NCI-H2029 (cell line): ENCODE measurements around the gene ATP2B3.

ENCODE experiments used
- DNase-seq: peaks from one replicate; lab custom pipeline; 2025; lab: John Stamatoyannopoulos, UW

ATP2B3 gene

GRCh38 chrX:153507484-153508178, 9.8 kb upstream of the ATP2B3 start:
- peak; percentile 62 for DNase-seq

GRCh38 chrX:153509592-153509991, 7.8 kb upstream of the ATP2B3 start:
- no peak for DNase-seq

- no peak for DNase-seq
These were observed 7.1 kb upstream of the ATP2B3 start for GRCh38 chrX:153510383-153510782.

- DNase-seq, result no peak
These were observed 5.5 kb upstream of the ATP2B3 start for GRCh38 chrX:153511784-153512500.

- no peak for DNase-seq
These were observed 4.9 kb upstream of the ATP2B3 start for GRCh38 chrX:153512501-153512893.

- no peak for DNase-seq
These were observed 4.2 kb upstream of the ATP2B3 start for GRCh38 chrX:153513265-153513664.

- DNase-seq, result no peak
These were observed 3.2 kb upstream of the ATP2B3 start for GRCh38 chrX:153514259-153514658.

- DNase-seq, result no peak
These were observed 2.0 kb upstream of the ATP2B3 start for GRCh38 chrX:153515435-153515834.

- no peak for DNase-seq
These were observed 1.4 kb upstream of the ATP2B3 start for GRCh38 chrX:153516073-153516472.

GRCh38 chrX:153517946-153518834, 748 bp downstream of the ATP2B3 start:
- no peak for DNase-seq

GRCh38 chrX:153519569-153520286, 2.3 kb downstream of the ATP2B3 start:
- DNase-seq, result no peak

GRCh38 chrX:153520287-153520917, 3.0 kb downstream of the ATP2B3 start:
- DNase-seq, result no peak

- no peak for DNase-seq
These were observed 3.6 kb downstream of the ATP2B3 start for GRCh38 chrX:153521034-153521433.

GRCh38 chrX:153522259-153522658, 4.8 kb downstream of the ATP2B3 start:
- no peak for DNase-seq

GRCh38 chrX:153523269-153523668, 5.8 kb downstream of the ATP2B3 start:
- DNase-seq, result no peak

- no peak for DNase-seq
These were observed 6.8 kb downstream of the ATP2B3 start for GRCh38 chrX:153524234-153524633.

GRCh38 chrX:153525451-153525850, 8.0 kb downstream of the ATP2B3 start:
- no peak for DNase-seq

GRCh38 chrX:153526042-153526441, 8.6 kb downstream of the ATP2B3 start:
- no peak for DNase-seq

- no peak for DNase-seq
These were observed 9.4 kb downstream of the ATP2B3 start for GRCh38 chrX:153526801-153527200.

GRCh38 chrX:153527208-153527607, 9.8 kb downstream of the ATP2B3 start:
- DNase-seq, result no peak

- no peak for DNase-seq
These were observed 13.1 kb downstream of the ATP2B3 start for GRCh38 chrX:153530411-153531129.
